ENCODE measurements around the gene WDR1.

Gene WDR1

DNA sequence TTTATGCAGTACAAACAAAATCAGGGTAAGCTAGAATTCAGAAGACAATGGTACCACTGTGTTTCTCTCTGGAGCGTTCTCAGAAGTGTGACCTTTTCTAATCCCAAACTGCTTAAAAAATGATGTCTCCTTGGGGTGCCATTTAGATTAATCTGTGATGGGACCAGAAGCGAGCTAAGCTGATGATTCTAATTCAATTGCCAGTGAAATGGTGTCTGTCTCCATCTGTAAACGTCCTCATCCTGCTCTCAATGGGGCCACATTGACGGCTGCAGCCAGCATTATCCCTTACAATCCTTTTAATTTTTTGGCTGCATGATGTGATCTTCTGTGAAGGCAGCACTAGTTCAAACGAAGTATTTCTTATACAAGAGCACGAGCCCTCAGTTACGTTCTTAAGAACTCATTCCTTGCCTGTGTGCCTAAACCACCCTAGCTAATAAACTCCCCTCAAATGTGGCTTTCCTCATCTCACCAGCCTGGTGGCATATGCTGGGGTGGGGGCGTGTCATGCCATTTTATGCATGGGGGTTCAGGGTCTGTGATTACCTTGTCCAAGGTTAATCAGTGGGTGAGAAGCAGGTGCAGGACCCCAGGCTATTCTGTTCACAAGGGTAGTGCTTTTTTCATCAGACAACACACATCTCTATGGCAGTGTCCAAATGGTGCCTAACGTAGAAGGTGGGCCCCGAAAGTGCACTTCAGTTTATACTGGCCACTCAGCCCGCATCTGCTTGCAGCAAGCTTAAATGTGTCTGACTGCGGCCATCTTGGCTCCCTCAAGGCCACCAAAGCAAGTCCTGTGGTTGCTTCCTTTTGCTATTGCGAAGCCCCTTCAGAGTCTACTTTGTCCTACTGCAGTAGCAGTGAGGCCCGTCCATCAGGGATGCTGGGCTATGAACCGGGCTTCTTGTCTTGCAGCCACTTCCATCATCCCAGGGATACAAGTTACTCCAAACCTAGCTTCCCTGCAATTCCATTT is 49.6 kb downstream of the WDR1 start:
- DNase-seq (ENCODE audit: low read depth), result no peak

DNA sequence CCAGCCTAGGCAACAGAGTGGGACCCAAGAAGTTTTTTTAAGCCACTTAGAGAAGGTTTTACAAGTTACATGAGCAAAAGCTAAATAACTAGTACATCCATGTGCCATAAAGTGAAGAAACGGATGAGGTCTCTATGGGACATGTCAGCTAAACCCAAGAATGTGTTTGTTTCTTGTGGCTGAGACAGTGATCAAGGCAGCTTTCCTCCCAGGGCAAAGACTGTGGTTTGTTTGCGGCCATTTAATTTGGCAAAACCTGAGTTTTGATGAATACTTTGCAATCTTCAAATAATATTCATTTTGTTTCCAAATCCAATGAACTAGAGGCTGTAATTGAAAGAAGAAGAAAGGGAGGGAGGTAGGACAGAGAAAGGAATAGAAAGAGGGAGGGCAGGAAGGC is 50.4 kb downstream of the WDR1 start:
- no peak for DNase-seq (ENCODE audit: low read depth)

DNA sequence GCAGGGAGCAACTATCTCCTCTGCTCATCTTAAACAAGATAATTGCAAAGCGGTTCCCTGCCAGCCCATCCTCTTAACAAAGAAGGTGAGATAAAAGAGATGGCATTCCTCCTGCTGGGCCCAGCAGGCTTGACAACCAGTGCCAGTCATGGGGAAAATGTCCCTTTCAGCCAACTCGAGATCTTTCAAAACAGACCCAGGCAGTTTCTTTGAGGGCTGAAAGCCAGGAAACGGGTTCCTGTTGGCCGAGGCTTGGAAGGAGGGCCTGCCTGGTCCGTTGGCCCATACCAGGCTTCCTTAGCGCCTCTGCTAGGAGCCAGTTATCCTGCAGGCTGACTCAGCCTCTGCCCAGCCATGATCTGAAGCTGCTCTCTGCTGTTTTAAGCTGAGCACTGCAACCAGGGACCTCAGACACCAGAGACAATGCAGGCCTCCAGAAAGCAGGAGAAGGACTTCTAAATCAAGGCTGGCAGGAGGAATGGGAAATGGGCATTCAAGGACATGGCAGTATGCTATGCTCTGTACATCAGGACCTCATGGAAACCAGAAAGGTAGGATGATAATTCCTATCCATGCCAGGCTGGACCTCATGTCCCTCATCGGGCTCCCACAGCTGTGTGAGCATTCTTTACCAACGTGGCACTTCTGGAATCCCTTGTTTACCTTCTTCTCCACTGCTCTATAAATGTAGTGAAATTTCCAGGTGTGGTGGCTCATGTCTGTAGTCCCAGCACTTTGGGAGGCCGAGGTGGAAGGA is 52.9 kb downstream of the WDR1 start:
- no peak for DNase-seq (ENCODE audit: low read depth)

DNA sequence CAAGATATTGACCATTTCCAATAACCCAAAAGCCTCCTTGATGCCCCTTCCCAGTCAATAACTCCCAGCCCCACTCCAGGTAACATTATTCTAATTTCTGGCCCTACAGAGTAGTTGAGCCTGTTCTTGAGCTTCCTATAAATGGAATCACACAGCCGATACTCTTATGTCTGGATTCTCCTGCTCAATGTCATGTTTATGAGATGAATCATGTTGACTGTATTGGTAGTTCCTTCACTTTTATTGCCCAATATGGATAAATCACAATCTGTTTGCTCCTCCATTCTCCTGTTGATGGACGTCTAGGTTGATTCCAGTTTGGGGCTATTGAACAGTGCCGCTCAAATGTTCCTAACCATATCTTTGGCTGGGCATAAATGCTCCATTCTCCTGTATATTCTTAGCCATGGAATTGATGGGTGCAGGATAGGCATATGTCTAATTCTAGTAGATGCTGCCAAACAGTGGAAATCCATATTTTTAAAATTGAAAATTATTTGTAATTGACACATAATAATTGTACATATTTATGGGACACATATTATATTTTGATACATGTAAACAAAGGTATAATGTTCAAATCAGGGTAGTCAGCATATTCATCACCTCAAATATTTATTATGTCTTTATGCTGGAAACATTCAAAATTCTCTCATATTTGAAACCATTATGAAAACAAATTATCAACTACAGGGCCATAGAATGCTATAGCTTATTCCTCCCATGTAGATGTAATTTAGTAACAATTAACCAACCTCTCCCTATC is 54.8 kb downstream of the WDR1 start:
- DNase-seq (ENCODE audit: low read depth), result no peak

DNA sequence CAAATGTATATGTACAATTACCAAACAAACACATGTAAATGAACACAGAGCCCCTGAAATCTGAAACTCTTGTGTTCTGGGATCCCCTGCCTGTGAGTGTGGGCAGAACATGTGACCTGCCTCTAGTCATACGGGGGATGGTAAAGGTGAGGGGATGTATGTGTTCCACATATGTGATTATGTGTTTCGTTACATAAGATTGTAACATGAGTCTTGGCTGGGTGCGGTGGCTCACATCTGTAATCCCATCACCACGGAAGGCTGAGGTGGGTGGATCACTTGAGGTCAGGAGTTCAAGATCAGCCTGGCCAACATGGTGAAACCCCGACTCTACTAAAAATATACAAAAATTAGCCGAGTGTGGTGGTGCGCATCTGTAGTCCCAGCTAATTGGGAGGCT is 58.2 kb downstream of the WDR1 start:
- no peak for DNase-seq (ENCODE audit: low read depth)

DNA sequence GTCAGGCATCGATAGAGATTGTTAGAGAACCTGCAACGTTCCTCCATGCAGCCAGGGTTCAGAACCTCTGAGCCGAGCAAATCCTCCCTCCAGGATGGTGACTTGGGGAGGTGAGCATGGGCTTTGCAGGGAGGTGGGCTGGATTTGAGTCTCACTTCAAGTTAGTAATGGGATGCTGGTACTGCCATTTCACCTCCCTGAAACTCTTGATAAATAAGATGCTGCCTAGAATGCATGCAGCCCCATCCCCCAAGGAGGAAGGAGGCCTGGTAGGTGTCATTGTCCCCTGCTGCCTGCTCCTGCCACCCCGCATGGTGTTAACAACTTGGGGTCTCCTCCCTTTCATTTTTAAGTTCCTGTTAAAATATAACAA is 59.6 kb downstream of the WDR1 start:
- DNase-seq (ENCODE audit: low read depth), result no peak

DNA sequence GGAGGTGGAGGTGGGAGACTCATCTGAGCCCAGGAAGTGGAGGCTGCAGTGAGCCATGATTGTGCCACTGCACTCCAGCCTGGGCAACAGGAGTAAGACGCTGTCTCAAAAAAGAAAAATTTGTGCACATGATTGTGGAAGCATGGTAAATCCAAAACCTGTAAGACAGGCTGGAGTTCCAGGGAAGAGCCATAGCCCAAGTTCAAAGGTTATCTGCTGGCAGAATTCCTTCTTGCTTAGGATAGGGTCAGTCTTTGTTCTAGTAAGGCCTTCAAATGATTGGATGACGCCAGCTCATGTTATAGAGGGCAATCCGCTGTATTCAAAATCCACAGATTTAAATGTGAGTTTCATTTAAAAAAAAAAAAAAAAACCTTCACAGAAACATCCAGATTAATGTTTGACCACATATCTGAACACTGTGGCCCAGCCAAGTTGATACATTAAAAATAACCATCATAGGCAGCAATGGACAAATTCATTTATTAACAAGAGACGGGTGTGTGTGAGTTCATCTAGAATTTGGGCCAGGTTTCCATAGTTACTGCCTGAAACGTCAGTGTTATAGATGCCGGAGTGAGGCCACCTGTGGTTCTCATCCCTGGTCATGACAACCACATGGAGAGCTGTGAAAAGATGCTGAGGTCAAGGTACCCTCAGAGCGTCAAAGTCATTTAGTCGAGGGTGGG is 60.1 kb downstream of the WDR1 start:
- no peak for DNase-seq (ENCODE audit: low read depth)

DNA sequence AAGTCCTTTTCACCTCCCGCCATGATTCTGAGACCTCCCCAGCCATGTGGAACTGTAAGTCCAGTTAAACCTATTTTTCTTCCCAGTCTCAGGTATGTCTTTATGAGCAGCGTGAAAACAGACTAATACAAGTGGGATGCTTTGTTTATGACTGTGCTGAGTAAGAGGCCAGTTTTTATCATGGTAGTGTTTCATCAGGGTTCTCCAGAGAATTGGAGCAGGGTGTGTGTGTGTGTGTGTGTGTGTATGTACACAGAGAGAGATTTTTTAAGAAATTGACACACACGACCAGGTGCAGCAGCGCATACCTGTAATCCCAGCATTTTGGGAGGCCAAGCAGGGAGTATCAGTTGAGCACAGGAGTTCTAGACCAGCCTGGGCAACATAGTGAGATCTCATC is 60.7 kb downstream of the WDR1 start:
- no peak for DNase-seq (ENCODE audit: low read depth)

DNA sequence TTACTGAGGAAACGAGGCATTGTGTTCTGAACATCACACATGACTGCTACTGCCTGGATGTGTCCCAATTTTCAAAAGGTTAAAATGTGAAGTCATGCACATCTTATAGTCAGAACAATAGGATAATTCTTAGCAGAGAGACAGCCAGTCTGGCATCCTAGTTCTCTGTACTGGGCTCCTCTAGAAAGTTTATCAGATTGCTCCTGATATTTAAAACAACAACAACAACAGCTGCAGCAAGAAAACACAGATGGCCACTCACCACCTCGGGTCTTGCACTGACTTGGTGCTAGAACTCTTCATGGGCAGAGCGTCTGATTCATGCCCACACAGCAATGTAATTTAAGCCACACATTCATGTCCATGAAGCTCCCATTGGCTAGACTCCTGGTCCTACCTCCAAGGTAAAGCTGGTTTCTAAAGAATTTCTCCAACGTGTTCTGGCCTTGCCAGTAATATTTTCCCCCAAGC is 62.0 kb downstream of the WDR1 start:
- no peak for DNase-seq (ENCODE audit: low read depth)

DNA sequence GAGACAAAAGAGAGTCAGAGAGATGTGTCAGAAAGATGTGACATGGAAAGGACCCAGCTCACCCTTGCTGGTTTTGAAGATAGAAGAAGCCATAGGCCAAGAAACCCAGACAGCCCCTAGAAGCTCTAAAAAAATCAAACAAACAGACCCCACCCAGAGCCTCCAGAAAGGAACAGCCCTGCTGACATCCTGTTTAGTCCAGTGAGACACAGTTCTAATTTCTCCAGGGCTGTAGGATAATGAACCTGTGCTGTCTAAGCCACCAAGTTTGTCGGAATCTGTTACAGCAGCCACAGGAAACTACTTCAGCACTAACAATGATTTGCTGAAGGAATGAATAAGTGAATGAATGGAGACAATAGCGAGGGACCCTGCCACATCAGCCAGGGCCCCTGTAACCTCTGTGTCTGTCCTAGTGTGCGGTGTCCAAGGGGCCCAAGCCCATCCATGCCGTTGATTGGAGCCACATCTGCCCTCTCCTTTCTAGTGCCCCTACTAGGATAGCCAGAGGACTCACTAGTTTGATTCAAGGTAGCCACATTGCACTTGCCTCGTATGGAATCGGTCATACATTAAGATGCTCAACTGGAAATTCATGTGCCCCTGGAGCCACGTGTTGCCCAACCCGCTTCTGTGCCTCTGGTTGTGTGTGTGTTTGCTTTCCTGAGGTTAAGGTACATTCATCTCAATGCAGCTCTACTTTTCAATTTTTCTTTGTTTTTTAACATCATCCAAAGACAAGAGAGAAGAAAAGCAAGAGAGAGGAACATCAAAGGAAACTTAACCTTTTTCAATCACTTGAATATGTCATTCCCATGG is 62.8 kb downstream of the WDR1 start:
- DNase-seq (ENCODE audit: low read depth), result no peak

DNA sequence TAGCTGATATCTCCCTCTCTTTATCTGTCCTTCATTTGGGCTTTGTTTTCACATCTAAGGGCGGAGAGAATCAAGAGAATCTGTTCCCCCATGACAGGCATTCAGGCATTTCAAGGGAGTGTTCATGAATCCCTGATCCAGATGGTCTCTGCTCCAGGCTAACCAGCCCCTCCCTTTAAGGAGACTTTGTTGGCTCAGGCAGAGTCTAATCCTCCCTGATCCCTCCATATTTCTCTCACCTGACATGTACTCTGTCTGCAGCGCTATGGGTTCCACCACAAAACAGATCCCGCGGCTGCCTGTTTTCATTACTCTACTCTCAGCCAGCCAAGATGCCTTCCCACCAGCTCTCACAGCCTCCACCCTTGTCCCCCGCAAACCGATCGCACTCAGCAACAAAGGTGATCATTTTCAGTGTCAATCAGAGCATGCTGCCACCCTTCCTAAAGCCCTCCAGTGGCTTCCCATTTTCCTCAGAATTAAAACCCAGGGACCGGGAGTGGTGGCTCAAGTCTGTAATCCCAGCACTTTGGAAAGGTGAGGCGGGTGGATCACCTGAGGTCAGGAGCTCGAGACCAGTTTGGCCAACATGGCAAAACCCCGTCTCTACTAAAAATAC is 65.0 kb downstream of the WDR1 start:
- DNase-seq (ENCODE audit: low read depth), result no peak

DNA sequence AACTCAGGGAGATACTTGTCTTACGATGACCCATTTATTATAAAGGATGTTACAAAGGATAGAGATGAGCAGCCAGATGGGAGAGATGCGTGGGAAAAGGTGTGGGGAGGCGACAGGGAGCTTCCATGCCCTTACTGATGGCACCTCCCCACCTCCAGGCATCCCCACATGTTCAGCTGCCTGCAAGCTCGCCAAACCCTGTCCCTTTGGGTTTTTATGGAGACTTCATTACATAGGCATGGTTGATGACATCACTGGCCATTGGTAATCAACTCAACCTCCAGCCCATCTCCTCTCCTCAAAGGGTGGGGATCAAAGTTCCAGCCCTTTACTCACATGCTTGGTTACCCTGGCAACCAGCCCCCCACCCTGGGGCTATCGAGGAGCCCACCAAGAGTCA is 65.9 kb downstream of the WDR1 start:
- no peak for DNase-seq (ENCODE audit: low read depth)

DNA sequence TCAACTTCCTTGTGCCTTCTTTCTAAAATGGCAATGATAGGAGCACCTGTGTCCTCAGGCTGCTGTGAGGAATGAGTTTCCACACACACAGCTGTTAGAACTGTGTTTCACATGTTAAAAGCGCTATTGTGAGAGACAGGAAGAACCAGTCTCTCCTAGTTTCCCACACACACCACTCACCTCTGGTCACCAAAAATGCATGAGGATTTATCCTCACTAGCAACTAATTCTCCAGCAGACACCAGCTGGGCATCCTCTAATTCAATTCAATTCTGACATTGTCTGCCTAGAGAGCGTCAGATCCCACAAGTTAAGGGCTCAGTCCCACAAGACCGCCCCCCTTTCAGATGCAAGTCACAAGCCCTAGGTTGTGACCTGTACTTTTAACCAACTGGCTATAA is 66.3 kb downstream of the WDR1 start:
- DNase-seq (ENCODE audit: low read depth), result no peak

DNA sequence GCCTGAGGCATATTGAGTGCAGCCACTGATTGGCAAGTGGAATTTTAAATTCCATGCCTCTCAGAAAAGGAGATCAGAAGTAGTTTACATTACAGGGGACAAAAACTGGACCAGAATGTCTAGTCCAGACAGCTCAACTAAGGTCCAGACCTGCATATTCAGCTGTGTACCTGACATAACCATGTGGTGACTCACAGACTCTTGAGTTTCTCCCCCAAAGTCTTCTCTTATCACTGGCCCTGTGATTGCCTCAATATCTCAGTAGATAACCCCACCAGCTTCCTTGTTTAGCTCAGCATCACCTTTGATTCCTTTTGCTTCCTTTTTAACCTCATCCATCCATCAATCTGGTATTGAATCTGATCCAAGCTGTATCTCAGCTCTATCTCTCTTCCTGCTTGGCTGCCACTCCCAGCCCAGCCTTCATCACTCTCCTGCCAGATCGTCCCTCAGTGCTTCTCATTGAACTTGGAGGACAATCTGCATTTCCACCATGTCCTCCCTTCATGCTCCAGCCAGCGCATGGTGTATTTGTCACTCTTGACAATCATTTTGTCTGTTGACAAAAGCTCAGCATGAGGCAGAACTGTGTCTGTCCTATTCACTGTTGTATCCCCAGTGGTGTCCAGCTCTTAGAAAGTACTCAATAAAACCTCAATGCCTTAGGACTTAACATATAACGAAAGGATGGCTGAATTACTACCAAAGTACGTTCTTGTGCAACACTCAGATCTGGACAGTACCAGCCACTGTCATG is 67.5 kb downstream of the WDR1 start:
- DNase-seq (ENCODE audit: low read depth), result no peak

DNA sequence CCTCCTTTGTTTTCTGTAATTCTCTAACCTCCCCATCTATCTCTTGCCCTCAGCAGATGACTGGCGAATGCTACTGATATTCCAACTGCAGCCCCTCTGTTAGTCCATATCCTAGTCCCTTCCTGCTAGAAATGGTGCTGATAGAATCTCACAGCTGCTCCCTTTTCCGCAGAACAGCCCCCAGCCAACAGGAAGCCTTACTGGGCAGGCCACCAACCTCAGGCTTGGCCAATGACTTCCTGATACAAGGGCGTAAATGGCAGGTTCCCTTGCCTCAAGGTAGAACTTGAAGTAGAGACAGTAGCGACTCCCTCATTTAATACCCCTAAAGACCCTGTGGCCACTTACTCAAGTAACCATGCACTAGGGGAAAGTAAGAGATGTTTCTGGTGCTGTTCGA is 68.6 kb downstream of the WDR1 start:
- DNase-seq (ENCODE audit: low read depth), result no peak

DNA sequence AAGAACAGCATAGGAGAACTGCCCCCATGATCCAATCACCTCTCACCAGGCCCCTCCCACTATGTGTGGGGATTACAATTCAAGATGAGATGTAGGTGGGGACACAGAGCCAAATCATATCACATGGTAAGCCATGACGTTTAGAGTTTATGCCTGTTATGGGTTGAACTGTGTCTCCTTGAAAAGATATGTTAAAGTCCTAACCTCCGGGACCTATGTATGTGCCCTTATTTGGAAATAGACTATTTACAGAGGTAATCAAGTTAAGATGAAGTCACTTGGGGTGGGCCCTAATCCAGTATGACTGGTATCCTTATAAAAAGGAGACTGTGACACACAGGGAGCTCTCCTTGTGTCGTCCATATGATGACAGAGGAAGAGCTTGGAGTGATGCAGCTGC is 70.1 kb downstream of the WDR1 start:
- DNase-seq (ENCODE audit: low read depth), result no peak

DNA sequence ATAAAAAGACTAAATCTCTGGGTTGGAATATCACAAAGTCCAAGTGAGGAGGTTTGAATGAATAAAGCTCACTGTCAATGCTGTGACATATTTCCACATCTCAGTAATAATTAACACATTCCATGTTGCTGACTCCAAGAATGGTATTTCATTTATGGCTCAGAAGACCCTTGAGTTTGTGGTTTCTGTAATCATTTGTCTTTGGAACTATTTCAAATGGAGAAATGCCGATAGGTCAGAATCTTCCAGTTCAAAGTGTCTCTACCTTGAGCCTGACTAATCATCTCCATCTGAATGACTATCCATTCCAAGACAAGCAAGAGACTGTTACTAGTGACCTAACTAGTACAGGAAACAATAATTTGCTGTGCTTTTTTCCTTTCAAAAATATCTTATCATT is 71.1 kb downstream of the WDR1 start:
- no peak for DNase-seq (ENCODE audit: low read depth)

DNA sequence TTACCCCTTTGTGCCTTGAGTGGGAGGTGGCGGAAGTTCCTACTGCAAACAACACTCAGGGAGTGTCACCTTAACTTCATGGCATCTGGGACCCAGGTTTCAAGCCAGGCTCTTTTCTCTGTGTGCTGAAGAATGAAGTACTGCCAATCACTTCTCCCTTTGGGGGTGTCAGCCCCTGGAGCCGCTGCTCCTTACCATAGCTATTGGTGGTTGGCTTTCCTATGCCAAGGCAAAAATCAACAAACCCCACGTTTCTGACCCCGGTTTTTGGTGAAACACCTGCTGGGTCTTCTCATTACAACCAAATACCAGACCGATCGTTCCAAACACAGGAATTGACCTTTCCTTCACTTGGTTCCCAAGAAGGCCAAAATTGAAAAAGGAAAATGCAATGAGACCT is 75.6 kb downstream of the WDR1 start:
- DNase-seq (ENCODE audit: low read depth), result no peak

DNA sequence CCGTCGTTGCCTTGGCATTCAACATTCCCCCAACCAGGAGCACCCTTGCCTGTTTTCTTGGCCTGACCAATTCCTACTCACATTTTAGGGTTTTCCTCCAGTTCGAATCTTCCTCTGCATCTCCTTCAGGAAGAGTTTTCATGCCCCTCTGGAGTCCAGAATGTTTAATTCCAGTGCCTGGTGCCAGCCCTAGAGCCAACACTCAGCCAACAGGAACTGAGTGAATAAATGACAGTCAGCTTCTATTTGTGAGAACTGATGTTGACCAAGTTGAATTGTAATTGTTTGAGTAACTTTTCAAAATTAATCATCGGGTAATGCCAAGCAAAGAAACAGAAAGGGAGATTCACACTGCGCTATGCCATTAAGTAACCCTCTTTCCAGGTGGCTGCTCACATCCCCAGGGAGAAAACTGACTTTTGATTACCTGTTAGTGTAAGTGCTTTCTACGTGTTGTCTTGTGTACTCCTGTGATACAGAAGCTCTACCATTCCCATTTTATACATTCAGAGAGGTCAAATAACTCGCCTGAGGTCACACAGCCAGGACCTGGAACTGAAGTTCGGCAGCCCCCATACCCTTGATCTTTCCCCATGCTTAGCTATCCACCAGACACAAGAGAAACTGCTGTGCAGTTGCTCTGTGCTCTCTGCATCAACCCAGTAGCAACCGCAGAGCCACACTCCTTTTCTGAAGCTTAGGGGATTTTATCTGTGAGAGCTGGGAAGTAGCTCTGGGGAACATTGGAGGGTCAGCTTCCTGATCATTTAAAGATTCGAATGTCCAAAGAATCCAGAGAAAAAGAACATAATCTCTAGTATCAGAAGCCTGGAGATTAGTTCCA is 76.3 kb downstream of the WDR1 start:
- DNase-seq (ENCODE audit: low read depth), result no peak

Data from stimulated activated CD8-positive, alpha-beta memory T cell treated with anti-CD3 and anti-CD28 coated beads, Interleukin-15, amount 100 ng/mL, for 24 hours (primary cell).